PC-9 (cell line): ENCODE results near the gene EYS. TPM values are rescaled to one million over a fixed set of nuclear protein-coding genes. Genes with fewer than 3 reads are reported as not detected.

Experiments
- BruUV-seq: library from RNA; stranded (reverse); fragments of 400-500 nt; replicated peaks from 2 replicates; lab custom pipeline; 2021; lab: Mats Ljungman, UMichigan
- CTCF ChIA-PET: fragments of 300-600 bp; sonication (Branson Sonifier 250); formaldehyde crosslinking; loops from one replicate; lab custom pipeline; 2022; ENCODE audit warnings: antibody characterized with exemption; lab: Charles Lee
- POLR2A ChIA-PET: fragments of 300-600 bp; sonication (Branson Sonifier 250); formaldehyde crosslinking; loops from one replicate; lab custom pipeline; 2022; ENCODE audit warnings: antibody characterized with exemption; ENCODE audit not compliant: unreplicated experiment; lab: Charles Lee
- DNase-seq, 2 experiments: peaks; one replicate each; pipeline versions ENCODE4 v3.0.0 to v3.0.0-alpha.2; 2015 to 2022; ENCODE audit warnings: mixed read lengths in 1 of 2
- H2AFZ ChIP-seq: fragments of 200-600 bp; sonication (generic); 2 replicates; pipeline ENCODE4 v1.8.1; 2017; ENCODE audit warnings: antibody characterized with exemption
- H3F3A ChIP-seq: fragments of 200-600 bp; sonication (generic); 2 replicates; pipeline ENCODE4 v1.8.1; 2017; ENCODE audit warnings: antibody characterized with exemption, mild to moderate bottlenecking, low read depth; ENCODE audit not compliant: insufficient read depth
- H3K27ac ChIP-seq: fragments of 200-600 bp; sonication (generic); 2 replicates; pipeline ENCODE4 v1.6.1; 2016; ENCODE audit warnings: mixed run types
- H3K27me3 ChIP-seq: fragments of 200-600 bp; sonication (generic); 2 replicates; pipeline ENCODE4 v1.6.1; 2016; ENCODE audit warnings: low read depth, mixed run types; ENCODE audit not compliant: insufficient read depth
- H3K36me3 ChIP-seq: fragments of 200-600 bp; sonication (generic); 2 replicates; pipeline ENCODE4 v1.6.1; 2016; ENCODE audit warnings: low read depth, mixed run types
- H3K4me1 ChIP-seq: fragments of 200-600 bp; sonication (generic); replicated peaks from 2 replicates; pipeline ENCODE4 v1.6.1; 2016; ENCODE audit warnings: mixed run types; ENCODE audit not compliant: insufficient read depth
- H3K4me2 ChIP-seq: fragments of 200-600 bp; sonication (generic); 2 replicates; pipeline ENCODE4 v1.6.1; 2017; ENCODE audit warnings: mixed run types
- H3K4me3 ChIP-seq: fragments of 200-600 bp; sonication (generic); 2 replicates; pipeline ENCODE4 v1.6.1; 2016; ENCODE audit warnings: mixed run types
- H3K79me2 ChIP-seq: fragments of 200-600 bp; sonication (generic); 2 replicates; pipeline ENCODE4 v1.6.1; 2017; ENCODE audit warnings: low read depth, mixed run types
- H3K9me2 ChIP-seq: fragments of 200-600 bp; sonication (generic); 2 replicates; pipeline ENCODE4 v1.8.1; 2017; ENCODE audit warnings: mild to moderate bottlenecking; ENCODE audit not compliant: insufficient read depth
- H3K9me3 ChIP-seq: fragments of 200-600 bp; sonication (generic); 2 replicates; pipeline ENCODE4 v1.8.1; 2016; ENCODE audit warnings: low read depth; ENCODE audit not compliant: insufficient read depth
- H4K20me1 ChIP-seq: fragments of 200-600 bp; sonication (generic); 2 replicates; pipeline ENCODE4 v1.8.1; 2017; ENCODE audit not compliant: insufficient read depth
- EZH2 ChIP-seq: fragments of 200-600 bp; sonication (generic); IDR thresholded peaks from 2 replicates; pipeline ENCODE4 v1.8.0; 2017; ENCODE audit warnings: antibody characterized with exemption, low read depth
- intact Hi-C: fragments of 100-400 bp; cut with micrococcal nuclease; formaldehyde crosslinking; loops from one replicate; pipeline ENCODE4 v1.10.0; 2022; ENCODE audit not compliant: unreplicated experiment
- total RNA-seq: library from RNA; stranded (reverse); gene quantifications from 2 replicates; pipeline ENCODE4 v1.2.3, GENCODE V29; 2021
- TF ChIP-seq, protein P1 (sequence below): fragments of 200-600 bp; sonication (generic); conservative IDR thresholded peaks from 2 replicates; pipeline ENCODE4 v1.6.1; 2017; ENCODE audit warnings: mixed run types, antibody characterized with exemption, mild to moderate bottlenecking, moderate library complexity

Gene EYS
- total RNA-seq, 1 experiment from 2014 or later, result not detected

GRCh38 chr6:64049736-64050135 lies 1657.3 kb downstream of the EYS start:
- ChIA-PET POLR2A (no interaction called here), CTCF (no interaction called here)
- H4K20me1 ChIP-seq, result no peaks in the 10 kb centered on the region
- no peak for DNase-seq
- no peak overlapping the region for H3K27ac ChIP-seq
- H3K9me2 ChIP-seq, result no peaks in the 10 kb centered on the region
- BruUV-seq, result no TSS peak
- no peaks in the 10 kb centered on the region for H3K36me3 ChIP-seq
- H3K4me1 ChIP-seq, result no peaks in the 10 kb centered on the region
- H3F3A ChIP-seq, result no peaks in the 10 kb centered on the region
- H3K4me2 ChIP-seq, result no peak overlapping the region
- no peaks in the 10 kb centered on the region for H3K9me3 ChIP-seq
- H3K4me3 ChIP-seq, result no peak overlapping the region
- intact Hi-C loops, result no loop called here
- no peak for TF ChIP-seq EZH2
- TF ChIP-seq, protein P1, sequence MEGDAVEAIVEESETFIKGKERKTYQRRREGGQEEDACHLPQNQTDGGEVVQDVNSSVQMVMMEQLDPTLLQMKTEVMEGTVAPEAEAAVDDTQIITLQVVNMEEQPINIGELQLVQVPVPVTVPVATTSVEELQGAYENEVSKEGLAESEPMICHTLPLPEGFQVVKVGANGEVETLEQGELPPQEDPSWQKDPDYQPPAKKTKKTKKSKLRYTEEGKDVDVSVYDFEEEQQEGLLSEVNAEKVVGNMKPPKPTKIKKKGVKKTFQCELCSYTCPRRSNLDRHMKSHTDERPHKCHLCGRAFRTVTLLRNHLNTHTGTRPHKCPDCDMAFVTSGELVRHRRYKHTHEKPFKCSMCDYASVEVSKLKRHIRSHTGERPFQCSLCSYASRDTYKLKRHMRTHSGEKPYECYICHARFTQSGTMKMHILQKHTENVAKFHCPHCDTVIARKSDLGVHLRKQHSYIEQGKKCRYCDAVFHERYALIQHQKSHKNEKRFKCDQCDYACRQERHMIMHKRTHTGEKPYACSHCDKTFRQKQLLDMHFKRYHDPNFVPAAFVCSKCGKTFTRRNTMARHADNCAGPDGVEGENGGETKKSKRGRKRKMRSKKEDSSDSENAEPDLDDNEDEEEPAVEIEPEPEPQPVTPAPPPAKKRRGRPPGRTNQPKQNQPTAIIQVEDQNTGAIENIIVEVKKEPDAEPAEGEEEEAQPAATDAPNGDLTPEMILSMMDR, result no peak
- H3K79me2 ChIP-seq, result no peaks in the 10 kb centered on the region
- no peak overlapping the region for H2AFZ ChIP-seq
- H3K27me3 ChIP-seq, result no peaks in the 10 kb centered on the region

- Histone ChIP-seq H3K9me3 (no peaks in the 10 kb centered on the region), H3K4me3 (no peak overlapping the region), H3K27me3 (no peaks in the 10 kb centered on the region), H3K4me1 (no peaks in the 10 kb centered on the region), H4K20me1 (no peaks in the 10 kb centered on the region), H3K79me2 (no peaks in the 10 kb centered on the region), H3K36me3 (no peaks in the 10 kb centered on the region), H3K9me2 (no peaks in the 10 kb centered on the region), H2AFZ (no peak overlapping the region), H3K4me2 (no peak overlapping the region), H3K27ac (no peak overlapping the region), H3F3A (no peaks in the 10 kb centered on the region)
- TF ChIP-seq EZH2, result no peak
- TF ChIP-seq, protein P1, result no peak
- POLR2A ChIA-PET, result no interaction called here
- BruUV-seq, result no TSS peak
- no peak for DNase-seq
- CTCF ChIA-PET, result no interaction called here
- intact Hi-C loops, result no loop called here
Measured at GRCh38 chr6:64046746-64047208, 1660.2 kb downstream of the EYS start.

DNA sequence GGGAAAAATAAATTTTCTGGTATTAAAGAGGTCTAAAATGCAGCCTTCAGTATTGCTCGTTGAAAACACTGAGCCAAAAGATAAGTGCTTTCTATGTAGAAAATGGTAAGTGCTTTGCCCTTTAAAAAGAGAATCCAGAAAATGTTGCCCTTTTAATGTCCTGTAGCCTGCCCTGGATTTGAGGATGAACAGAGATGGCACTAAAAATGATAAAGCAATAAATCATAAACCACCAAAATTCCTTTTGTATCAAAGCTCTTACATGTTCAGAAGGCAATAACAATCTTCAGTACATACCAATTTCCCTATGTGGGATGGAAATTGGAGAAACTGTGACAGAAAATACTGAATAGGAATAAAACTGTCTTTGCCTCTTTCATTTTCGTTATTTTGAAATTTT lies 1665.7 kb downstream of the EYS start:
- no peaks in the 10 kb centered on the region for H3K4me1 ChIP-seq
- no peak overlapping the region for H3K4me3 ChIP-seq
- CTCF ChIA-PET, result no interaction called here
- H3K27me3 ChIP-seq, result no peaks in the 10 kb centered on the region
- no peak overlapping the region for H3K4me2 ChIP-seq
- H3K36me3 ChIP-seq, result no peaks in the 10 kb centered on the region
- H3K9me3 ChIP-seq, result no peaks in the 10 kb centered on the region
- no peaks in the 10 kb centered on the region for H4K20me1 ChIP-seq
- no peak for DNase-seq
- TF ChIP-seq EZH2, result no peak
- TF ChIP-seq, protein P1, result no peak
- intact Hi-C loops, result no loop called here
- no peaks in the 10 kb centered on the region; the same call in 1 of the 2 replicates for H3K9me2 ChIP-seq
- H3K27ac ChIP-seq, result no peak overlapping the region
- no peaks in the 10 kb centered on the region for H3F3A ChIP-seq
- no TSS peak for BruUV-seq
- H3K79me2 ChIP-seq, result no peaks in the 10 kb centered on the region
- POLR2A ChIA-PET, result no interaction called here
- no peak overlapping the region for H2AFZ ChIP-seq
